NCI-H748 treated with DMSO at 0.1 percent for 48 hours (cell line): Measurements from ENCODE around the gene CYP2D6.
"Not testable (repeated sequence)": the region's sequence is repeated elsewhere in the genome, so short reads cannot be mapped to it uniquely, and the experiment has no call there.

Experiments
- DNase-seq: peaks from one replicate; lab custom pipeline; 2025; lab: John Stamatoyannopoulos, UW

CYP2D6 gene

GRCh38 chr22:42158456-42159132 lies 28.0 kb upstream of the CYP2D6 start:
- DNase-seq: no peak

- DNase-seq: no peak
Measured at GRCh38 chr22:42156598-42156997, 26.0 kb upstream of the CYP2D6 start.

DNA sequence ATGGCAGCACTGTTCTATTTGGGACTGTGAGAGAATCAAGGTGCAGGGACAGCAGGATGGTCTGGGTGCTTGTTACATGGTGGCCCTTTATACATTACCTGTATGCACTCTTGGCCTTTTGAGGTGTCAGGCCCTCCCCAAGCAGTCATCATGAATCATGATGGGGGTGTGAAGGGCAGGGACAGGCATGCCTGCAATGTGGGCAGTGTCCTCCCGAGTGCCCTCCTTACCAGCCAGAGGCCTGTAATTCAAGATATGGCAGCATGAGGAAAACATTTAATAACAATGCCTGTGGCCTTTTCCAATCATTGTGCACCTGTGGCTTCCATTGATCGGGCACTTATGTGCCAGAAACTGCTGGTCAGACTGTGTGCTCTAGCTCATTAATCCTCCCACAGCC lies 25.5 kb upstream of the CYP2D6 start:
- DNase-seq: no peak

DNA sequence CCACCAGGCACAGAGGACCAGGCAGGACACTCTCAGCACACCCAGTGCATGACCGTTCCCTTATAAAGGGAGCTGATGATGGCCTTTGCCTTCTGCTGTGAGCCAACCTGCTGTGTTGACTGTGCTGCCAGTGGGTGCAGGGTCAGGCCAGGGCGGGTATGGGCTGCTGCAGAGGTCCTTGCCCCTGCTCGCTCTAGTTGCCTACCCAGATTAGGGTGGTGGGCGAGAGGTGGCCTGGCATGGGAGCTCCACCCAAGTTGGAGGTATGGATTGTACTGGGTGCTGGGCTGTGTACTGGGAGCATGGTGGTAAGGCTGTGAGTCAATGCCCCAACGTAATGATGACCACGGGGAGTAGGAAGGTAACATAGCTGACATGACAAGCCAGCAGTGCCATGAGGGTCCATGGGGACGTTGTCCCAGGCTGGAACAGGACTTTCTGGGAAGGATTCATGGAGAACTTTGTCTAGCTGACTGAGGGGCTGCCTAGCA lies 24.5 kb upstream of the CYP2D6 start:
- no peak for DNase-seq

GRCh38 chr22:42154293-42155052 lies 23.9 kb upstream of the CYP2D6 start:
- DNase-seq: no peak

GRCh38 chr22:42152661-42153270 lies 22.2 kb upstream of the CYP2D6 start:
- DNase-seq: no peak

DNA sequence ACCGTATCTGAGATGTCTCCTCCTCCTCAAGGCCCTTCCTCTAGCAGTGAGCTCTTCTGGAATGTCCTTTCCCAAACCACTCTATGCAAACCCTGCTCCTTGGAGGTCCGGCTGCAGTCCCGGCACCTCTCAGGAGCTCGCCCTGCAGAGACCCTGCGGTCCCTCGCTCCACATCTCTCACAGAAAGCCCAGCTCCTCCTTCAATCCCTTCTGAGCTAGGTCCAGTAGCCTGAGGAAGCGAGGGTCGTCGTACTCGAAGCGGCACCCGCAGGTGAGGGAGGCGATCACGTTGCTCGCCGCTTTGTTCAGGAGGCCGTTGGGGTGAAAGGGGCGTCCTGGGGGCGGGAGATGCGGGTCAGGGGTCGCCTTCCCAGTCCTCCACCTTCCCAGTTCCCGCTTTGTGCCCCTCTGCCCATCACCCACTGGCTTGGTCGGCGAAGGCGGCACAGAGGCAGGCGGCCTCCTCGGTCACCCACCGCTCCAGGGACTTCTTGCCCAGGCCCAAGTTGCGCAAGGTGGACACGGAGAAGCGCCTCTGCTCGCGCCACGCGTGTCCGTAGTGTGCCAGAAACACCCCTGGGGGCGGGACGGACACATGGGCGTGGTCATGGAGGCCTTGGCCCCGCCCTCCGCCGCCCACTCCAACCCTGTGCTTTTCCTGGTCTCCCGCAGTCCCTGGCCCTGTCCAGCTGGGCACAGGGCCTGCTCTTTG lies 21.5 kb upstream of the CYP2D6 start:
- DNase-seq: no peak

DNA sequence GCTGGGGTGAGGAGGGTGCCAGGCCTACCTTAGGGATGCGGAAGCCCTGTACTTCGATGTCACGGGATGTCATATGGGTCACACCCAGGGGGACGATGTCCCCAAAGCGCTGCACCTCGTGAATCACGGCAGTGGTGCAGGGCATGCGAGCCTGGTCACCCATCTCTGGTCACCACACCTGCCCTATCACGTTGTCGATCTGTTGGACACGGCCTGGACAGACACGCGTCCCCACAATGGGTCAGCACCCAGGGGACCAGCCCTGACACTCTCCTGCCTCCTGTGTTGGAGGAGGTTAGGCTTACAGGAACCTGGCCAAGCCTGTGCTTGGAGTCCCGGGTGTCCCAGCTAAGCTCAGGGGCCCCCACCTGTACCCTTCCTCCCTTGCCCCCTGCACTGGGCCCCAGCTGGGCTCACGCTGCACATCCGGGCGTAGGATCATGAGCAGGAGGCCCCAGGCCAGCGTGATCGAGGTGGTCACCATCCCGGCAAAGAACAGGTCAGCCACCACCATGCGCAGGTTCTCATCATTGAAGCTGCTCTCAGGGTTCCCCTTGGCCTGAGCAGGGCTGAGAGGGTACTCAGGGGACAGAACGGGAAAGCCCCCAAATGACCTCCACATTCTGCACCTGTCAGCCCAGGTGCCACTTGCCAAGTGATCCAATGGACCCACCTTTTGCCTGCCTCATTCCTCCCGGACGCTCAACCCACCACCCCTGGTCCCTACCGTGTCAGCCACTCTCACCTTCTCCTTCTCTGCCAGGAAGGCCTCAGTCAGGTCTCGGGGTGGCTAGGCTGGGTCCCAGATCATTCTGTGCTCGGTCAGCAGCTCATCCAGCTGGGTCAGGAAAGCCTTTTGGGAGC lies 20.3 kb upstream of the CYP2D6 start:
- no peak for DNase-seq

DNA sequence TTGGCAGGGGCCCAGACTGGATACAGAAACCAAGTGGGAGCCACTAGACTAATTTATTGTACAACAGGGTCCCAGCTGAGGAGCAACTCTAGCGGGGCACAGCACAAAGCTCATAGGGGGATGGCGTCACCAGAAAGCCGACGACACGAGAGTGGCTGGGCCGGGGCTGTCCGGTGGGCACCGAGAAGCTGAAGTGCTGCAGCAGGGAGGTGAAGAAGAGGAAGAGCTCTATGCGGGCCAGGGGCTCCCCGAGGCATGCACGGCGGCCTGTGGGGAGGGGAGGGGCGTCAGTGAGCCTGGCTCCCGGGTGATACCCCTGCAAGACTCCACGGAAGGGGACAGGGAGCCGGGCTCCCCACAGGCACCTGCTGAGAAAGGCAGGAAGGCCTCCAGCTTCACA lies 19.2 kb upstream of the CYP2D6 start:
- not testable (repeated sequence) for DNase-seq

DNA sequence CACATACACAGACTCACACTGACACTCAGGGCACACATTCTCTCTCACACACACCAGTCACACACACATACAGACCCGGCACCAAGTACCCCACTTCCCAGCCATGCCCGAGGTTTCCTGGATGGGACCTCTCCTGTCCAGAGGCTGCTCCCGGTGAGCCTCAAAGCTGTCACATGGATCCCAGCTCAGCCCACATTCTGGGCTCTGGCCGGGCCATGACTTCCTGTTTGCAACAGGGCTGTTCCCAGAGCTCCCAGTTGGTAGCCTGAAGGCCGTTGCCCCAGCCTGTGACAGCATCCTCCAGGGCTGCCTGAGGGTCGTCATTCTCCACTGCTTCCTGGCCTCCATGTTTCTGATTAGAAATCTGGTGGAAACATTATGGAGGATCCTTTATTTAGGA lies 14.6 kb upstream of the CYP2D6 start:
- no peak for DNase-seq

- not testable (repeated sequence) for DNase-seq
Measured at GRCh38 chr22:42143859-42144822, 13.5 kb upstream of the CYP2D6 start.

- DNase-seq: no peak
Measured at GRCh38 chr22:42142771-42143461, 12.3 kb upstream of the CYP2D6 start.

- not testable (repeated sequence) for DNase-seq
Measured at GRCh38 chr22:42141307-42142057, 10.9 kb upstream of the CYP2D6 start.

DNA sequence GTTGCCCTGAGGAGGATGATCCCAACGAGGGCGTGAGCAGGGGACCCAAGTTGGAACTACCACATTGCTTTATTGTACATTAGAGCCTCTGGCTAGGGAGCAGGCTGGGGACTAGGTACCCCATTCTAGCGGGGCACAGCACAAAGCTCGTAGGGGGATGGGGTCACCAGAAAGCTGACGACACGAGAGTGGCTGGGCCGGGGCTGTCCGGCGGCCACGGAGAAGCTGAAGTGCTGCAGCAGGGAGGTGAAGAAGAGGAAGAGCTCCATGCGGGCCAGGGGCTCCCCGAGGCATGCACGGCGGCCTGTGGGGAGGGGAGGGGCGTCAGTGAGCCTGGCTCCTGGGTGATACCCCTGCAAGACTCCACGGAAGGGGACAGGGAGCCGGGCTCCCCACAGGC lies 9.5 kb upstream of the CYP2D6 start:
- not testable (repeated sequence) for DNase-seq

GRCh38 chr22:42139508-42139907 lies 8.9 kb upstream of the CYP2D6 start:
- DNase-seq: not testable (repeated sequence)

- no peak for DNase-seq
Measured at GRCh38 chr22:42138972-42139371, 8.4 kb upstream of the CYP2D6 start.

- DNase-seq: no peak
Measured at GRCh38 chr22:42138122-42138770, 7.6 kb upstream of the CYP2D6 start.

DNA sequence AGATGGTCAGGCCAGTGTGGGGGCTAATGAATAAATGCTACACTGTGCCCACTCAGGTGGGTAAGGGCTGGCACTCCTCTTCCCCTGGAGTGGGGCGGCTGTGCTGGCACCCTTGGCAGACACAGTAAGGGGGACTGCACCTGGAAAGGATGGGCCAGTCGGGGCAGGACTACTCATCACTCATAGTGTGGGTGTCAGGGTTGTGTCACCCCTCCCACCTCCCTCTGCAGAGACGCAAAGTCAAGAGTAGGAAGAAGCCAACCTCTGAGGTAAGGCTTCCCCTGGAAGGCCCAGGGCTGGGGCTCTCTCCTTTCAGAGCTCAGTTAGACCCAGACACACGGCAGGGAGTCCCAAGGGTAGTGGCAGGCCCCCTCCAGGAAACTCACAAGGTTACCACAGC lies 5.1 kb upstream of the CYP2D6 start:
- not testable (repeated sequence) for DNase-seq
